Measurements from ENCODE around the gene ST8SIA2. TPM values are rescaled to one million over a fixed set of nuclear protein-coding genes. Genes with fewer than 3 reads are reported as not detected.

The ST8SIA2 gene
- total RNA-seq, 2 donors from 2014 or later: not detected

GRCh38 chr15:92505611-92506010, 111.9 kb downstream of the ST8SIA2 start:
- H3K27me3 Mint-ChIP-seq: peaks cover 19% of the 10 kb centered on the region
- H3K27ac Mint-ChIP-seq: no peak overlapping the region
- H3K36me3 Mint-ChIP-seq (ENCODE audit: low read depth): no peaks in the 10 kb centered on the region
- peaks cover 5% of the 10 kb centered on the region for H3K9me3 Mint-ChIP-seq
- ATAC-seq (replicated peaks): no peak
- H3K4me3 Mint-ChIP-seq: no peak overlapping the region
- H3K4me1 Mint-ChIP-seq: no peaks in the 10 kb centered on the region

GRCh38 chr15:92506506-92506905, 112.8 kb downstream of the ST8SIA2 start:
- no peak overlapping the region for H3K4me3 Mint-ChIP-seq
- H3K27me3 Mint-ChIP-seq: peaks cover 15% of the 10 kb centered on the region
- no peaks in the 10 kb centered on the region for H3K36me3 Mint-ChIP-seq (ENCODE audit: low read depth)
- H3K27ac Mint-ChIP-seq: no peak overlapping the region
- no peaks in the 10 kb centered on the region for H3K4me1 Mint-ChIP-seq
- ATAC-seq (replicated peaks): no peak
- H3K9me3 Mint-ChIP-seq: peaks cover 5% of the 10 kb centered on the region

- Mint-ChIP-seq H3K36me3 (ENCODE audit: low read depth) (no peaks in the 10 kb centered on the region), H3K27me3 (peaks cover 25% of the 10 kb centered on the region), H3K27ac (no peak overlapping the region), H3K9me3 (peaks cover 5% of the 10 kb centered on the region), H3K4me1 (no peaks in the 10 kb centered on the region), H3K4me3 (no peak overlapping the region)
- no peak for ATAC-seq (replicated peaks)
Measured at GRCh38 chr15:92510163-92510882, 116.6 kb downstream of the ST8SIA2 start.

All from activated T-helper 17 cell treated with anti-CD3 and anti-CD28 coated beads, Interleukin-2, amount 50 U/mL, for 72 hours (primary cell).